PC-9 (cell line): ENCODE data around the gene ST8SIA2.

Experiments
- CTCF ChIP-seq: fragments of 200-600 bp; sonication (generic); conservative IDR thresholded peaks from 2 replicates; pipeline ENCODE4 v1.6.1; 2017; ENCODE audit warnings: mixed run types, antibody characterized with exemption, mild to moderate bottlenecking, moderate library complexity
- EZH2 ChIP-seq: fragments of 200-600 bp; sonication (generic); IDR thresholded peaks from 2 replicates; pipeline ENCODE4 v1.8.0; 2017; ENCODE audit warnings: antibody characterized with exemption, low read depth

- TF ChIP-seq CTCF (no peak), EZH2 (no peak)
These were observed 31.7 kb upstream of the ST8SIA2 start for GRCh38 chr15:92362001-92362350.
